ENCODE measurements around the gene ABHD11.

Gene ABHD11

DNA sequence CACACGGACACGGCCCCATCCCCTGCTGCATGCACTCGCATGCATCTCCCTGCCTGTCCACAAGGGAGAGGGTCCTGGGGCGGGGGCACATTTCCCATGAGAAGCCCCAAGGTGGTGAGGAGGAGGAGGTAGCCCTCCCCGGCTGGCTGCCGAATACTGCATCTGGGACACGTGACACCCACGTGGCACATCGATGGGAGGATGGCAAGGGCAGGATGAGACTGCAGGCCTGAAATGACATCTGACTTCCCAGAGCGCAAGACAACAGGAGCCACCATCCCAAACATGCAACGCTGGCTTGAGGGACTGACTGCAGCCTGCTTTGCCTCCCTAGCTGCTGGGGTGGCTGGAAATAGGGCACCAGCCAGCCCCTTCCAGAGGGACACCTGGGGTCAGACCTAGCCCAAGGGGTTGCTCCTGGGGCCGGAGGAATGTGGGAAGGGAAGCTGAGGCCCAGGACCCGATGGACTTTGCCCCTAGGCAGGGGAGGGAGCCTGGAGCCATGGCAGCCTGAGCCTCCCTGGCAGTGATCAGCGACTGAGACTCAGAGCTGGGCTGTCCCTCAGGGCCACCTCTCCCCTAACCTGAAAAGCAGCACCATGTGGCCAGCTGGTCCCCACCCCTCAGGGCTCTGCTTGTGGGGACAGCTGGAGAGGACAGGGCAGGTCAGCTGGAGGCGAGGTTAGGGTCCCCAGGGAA lies 39.1 kb downstream of the ABHD11 start:
- DNase-seq = no peak
- Histone ChIP-seq H3K27ac (ENCODE audit: low read depth, low read length) (no peak overlapping the region), H2AK5ac (ENCODE audit: low read length) (no peak overlapping the region), H3K9ac (ENCODE audit: low read length) (no peak overlapping the region), H3K23ac (ENCODE audit: low read length) (no peak overlapping the region), H3K4me2 (ENCODE audit: low read length) (no peak overlapping the region), H3K79me2 (ENCODE audit: control insufficient read depth, insufficient read depth, low read length) (no peaks in the 10 kb centered on the region), H3K4ac (ENCODE audit: low read depth, low read length) (no peak overlapping the region), H3K27me3 (ENCODE audit: insufficient read depth, low read length, poor library complexity) (no peaks in the 10 kb centered on the region), H3K18ac (ENCODE audit: low read length) (no peak overlapping the region), H3K56ac (ENCODE audit: low read length) (no peak overlapping the region), H2BK5ac (ENCODE audit: low read length) (no peak overlapping the region), H4K8ac (ENCODE audit: low read depth, low read length) (no peak overlapping the region), H3K4me3 (ENCODE audit: low read length) (no peak overlapping the region), H3K79me1 (ENCODE audit: low read length) (no peaks in the 10 kb centered on the region), H3K36me3 (ENCODE audit: control insufficient read depth, insufficient read depth, low read length) (peaks cover 10% of the 10 kb centered on the region), H4K5ac (ENCODE audit: low read length) (no peak overlapping the region), H2BK15ac (replicated peaks; ENCODE audit: low read depth) (no peak overlapping the region), H2BK120ac (ENCODE audit: low read depth, low read length) (no peak overlapping the region), H3K4me1 (ENCODE audit: control insufficient read depth, low read depth, low read length) (no peaks in the 10 kb centered on the region)
- no CpG with 5 or more reads among the region's 15 CpGs for WGBS (ENCODE audit: extremely low coverage, insufficient coverage, low lambda C conversion rate)

DNA sequence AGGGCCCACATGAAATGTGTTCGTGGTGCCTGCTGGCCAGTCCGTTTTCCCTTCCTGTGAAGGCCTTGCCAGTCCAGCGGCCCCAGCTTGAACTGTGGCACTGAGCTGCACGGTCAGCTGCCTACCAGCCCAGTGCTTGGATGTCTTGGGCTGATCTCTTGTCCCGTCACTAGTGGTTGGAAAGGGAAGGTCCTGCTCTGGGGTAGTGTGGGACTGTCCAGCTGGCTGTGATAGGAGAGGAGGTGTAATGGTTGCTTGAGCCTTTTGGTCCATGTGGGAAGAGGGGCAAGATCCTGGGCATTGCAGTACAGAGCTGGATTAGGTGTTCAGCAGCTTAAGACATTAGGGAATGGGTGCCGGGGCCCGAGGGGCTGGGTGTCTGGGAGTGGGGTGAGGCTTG lies 40.2 kb downstream of the ABHD11 start:
- DNase-seq = no peak
- WGBS (ENCODE audit: extremely low coverage, insufficient coverage, low lambda C conversion rate) = no CpG with 5 or more reads among the region's 7 CpGs
- no peaks in the 10 kb centered on the region for H3K79me1 ChIP-seq (ENCODE audit: low read length)

DNA sequence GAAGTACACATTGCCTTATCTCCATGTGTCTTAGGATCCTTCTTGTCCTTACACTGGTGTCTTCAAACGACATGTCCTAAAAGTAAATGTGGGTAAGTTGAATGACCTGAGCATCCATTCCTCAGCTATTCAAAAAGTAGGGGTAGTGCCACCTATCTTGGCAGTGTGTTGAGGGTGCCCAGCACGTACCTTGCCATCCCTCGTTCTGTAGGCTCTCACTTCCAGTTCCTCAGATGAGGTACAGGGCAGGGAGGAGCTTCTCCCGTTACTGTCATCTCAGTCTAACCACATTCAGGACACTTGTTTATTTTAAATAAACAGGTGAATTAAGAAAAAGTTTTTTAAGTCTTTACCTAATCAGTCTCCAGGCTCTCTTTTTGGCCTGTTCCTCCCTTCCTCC lies 42.2 kb downstream of the ABHD11 start:
- WGBS (ENCODE audit: extremely low coverage, insufficient coverage, low lambda C conversion rate) = no CpG with 5 or more reads among the region's 4 CpGs
- Histone ChIP-seq H3K27me3 (ENCODE audit: insufficient read depth, low read length, poor library complexity) (no peaks in the 10 kb centered on the region), H3K79me2 (ENCODE audit: control insufficient read depth, insufficient read depth, low read length) (no peaks in the 10 kb centered on the region), H3K4me3 (ENCODE audit: low read length) (no peak overlapping the region), H4K8ac (ENCODE audit: low read depth, low read length) (no peak overlapping the region), H3K79me1 (ENCODE audit: low read length) (no peaks in the 10 kb centered on the region), H2BK5ac (ENCODE audit: low read length) (no peak overlapping the region), H2BK120ac (ENCODE audit: low read depth, low read length) (no peak overlapping the region), H3K27ac (ENCODE audit: low read depth, low read length) (no peak overlapping the region), H2BK15ac (replicated peaks; ENCODE audit: low read depth) (no peak overlapping the region), H3K4me2 (ENCODE audit: low read length) (no peak overlapping the region), H2AK5ac (ENCODE audit: low read length) (no peak overlapping the region), H3K4me1 (ENCODE audit: control insufficient read depth, low read depth, low read length) (no peaks in the 10 kb centered on the region), H4K5ac (ENCODE audit: low read length) (no peak overlapping the region), H3K9ac (ENCODE audit: low read length) (no peak overlapping the region), H3K56ac (ENCODE audit: low read length) (no peak overlapping the region), H3K4ac (ENCODE audit: low read depth, low read length) (no peak overlapping the region), H3K23ac (ENCODE audit: low read length) (no peak overlapping the region), H3K36me3 (ENCODE audit: control insufficient read depth, insufficient read depth, low read length) (peaks cover 15% of the 10 kb centered on the region), H3K18ac (ENCODE audit: low read length) (no peak overlapping the region)
- no peak for DNase-seq

More for the DNA sequence above, 40.2 kb downstream of the ABHD11 start:
- no peaks in the 10 kb centered on the region for H3K79me2 ChIP-seq (ENCODE audit: control insufficient read depth, insufficient read depth, low read length)
- no peaks in the 10 kb centered on the region for H3K27me3 ChIP-seq (ENCODE audit: insufficient read depth, low read length, poor library complexity)
- no peak overlapping the region for H3K18ac ChIP-seq (ENCODE audit: low read length)
- no peak overlapping the region for H3K9ac ChIP-seq (ENCODE audit: low read length)
- H3K4me3 ChIP-seq (ENCODE audit: low read length) = no peak overlapping the region
- no peak overlapping the region for H2AK5ac ChIP-seq (ENCODE audit: low read length)
- H3K4me1 ChIP-seq (ENCODE audit: control insufficient read depth, low read depth, low read length) = no peaks in the 10 kb centered on the region
- no peak overlapping the region for H2BK15ac ChIP-seq (replicated peaks; ENCODE audit: low read depth)
- H3K4ac ChIP-seq (ENCODE audit: low read depth, low read length) = no peak overlapping the region
- H2BK120ac ChIP-seq (ENCODE audit: low read depth, low read length) = no peak overlapping the region
- H2BK5ac ChIP-seq (ENCODE audit: low read length) = no peak overlapping the region
- no peak overlapping the region for H3K56ac ChIP-seq (ENCODE audit: low read length)
- H3K23ac ChIP-seq (ENCODE audit: low read length) = no peak overlapping the region
- H3K36me3 ChIP-seq (ENCODE audit: control insufficient read depth, insufficient read depth, low read length) = peaks cover 15% of the 10 kb centered on the region
- H4K5ac ChIP-seq (ENCODE audit: low read length) = no peak overlapping the region
- H3K4me2 ChIP-seq (ENCODE audit: low read length) = no peak overlapping the region
- no peak overlapping the region for H4K8ac ChIP-seq (ENCODE audit: low read depth, low read length)
- H3K27ac ChIP-seq (ENCODE audit: low read depth, low read length) = no peak overlapping the region

DNA sequence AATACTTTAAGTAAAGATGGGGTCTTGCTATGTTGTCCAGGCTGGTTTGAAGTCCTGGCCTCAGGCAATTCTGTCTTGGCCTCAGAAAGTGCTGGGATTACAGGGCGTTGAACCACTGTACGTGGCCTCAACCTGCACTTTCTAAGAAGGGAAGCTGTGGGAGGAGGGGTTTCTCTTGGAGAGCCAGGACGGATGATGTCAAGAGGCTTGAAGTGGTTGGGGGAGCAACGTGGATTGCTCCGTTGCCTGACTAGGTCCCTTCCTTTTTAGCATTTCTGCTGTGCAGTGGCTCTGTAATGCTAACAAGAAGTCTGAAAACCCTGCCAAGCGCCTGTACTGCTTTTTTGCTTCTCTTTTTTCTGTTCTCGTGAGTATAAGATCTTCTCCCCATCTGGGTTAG lies 48.0 kb downstream of the ABHD11 start:
- H2BK5ac ChIP-seq (ENCODE audit: low read length) = no peak overlapping the region
- H3K18ac ChIP-seq (ENCODE audit: low read length) = no peak overlapping the region
- no peak overlapping the region for H3K4me3 ChIP-seq (ENCODE audit: low read length)
- H2AK5ac ChIP-seq (ENCODE audit: low read length) = no peak overlapping the region
- peaks cover 14% of the 10 kb centered on the region for H3K36me3 ChIP-seq (ENCODE audit: control insufficient read depth, insufficient read depth, low read length)
- WGBS (ENCODE audit: extremely low coverage, insufficient coverage, low lambda C conversion rate) = no CpG with 5 or more reads among the region's 7 CpGs
- peaks cover 9% of the 10 kb centered on the region for H3K79me1 ChIP-seq (ENCODE audit: low read length)
- H4K5ac ChIP-seq (ENCODE audit: low read length) = no peak overlapping the region
- H3K23ac ChIP-seq (ENCODE audit: low read length) = no peak overlapping the region
- no peak overlapping the region for H4K8ac ChIP-seq (ENCODE audit: low read depth, low read length)
- no peak for DNase-seq
- H3K27ac ChIP-seq (ENCODE audit: low read depth, low read length) = no peak overlapping the region
- no peaks in the 10 kb centered on the region for H3K4me1 ChIP-seq (ENCODE audit: control insufficient read depth, low read depth, low read length)
- no peak overlapping the region for H3K9ac ChIP-seq (ENCODE audit: low read length)
- no peak overlapping the region for H2BK120ac ChIP-seq (ENCODE audit: low read depth, low read length)
- no peak overlapping the region for H3K4me2 ChIP-seq (ENCODE audit: low read length)
- no peak overlapping the region for H3K4ac ChIP-seq (ENCODE audit: low read depth, low read length)
- no peak overlapping the region for H3K56ac ChIP-seq (ENCODE audit: low read length)
- H3K27me3 ChIP-seq (ENCODE audit: insufficient read depth, low read length, poor library complexity) = no peaks in the 10 kb centered on the region
- H3K79me2 ChIP-seq (ENCODE audit: control insufficient read depth, insufficient read depth, low read length) = peaks cover 9% of the 10 kb centered on the region
- H2BK15ac ChIP-seq (replicated peaks; ENCODE audit: low read depth) = no peak overlapping the region

DNA sequence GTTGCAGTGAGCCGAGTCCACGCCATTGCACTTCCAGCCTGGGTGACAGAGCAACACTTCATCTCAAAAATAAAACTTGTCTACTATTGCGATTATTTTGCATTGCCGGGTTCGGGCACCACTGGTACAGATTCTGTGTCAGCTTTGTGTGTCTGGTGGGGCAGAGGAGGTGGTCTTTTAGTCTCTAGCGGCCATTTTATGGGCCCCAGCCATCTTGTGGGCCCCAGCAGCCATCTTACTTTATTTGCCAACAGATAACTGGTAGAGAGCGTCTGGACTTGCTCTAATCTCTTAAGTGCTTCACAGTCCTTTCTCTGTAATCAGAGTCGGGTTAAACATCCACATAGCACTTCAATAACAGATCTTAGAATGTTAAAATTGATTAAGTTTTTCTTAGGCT lies 50.3 kb downstream of the ABHD11 start:
- no peak overlapping the region for H3K23ac ChIP-seq (ENCODE audit: low read length)
- no peak overlapping the region for H3K4me3 ChIP-seq (ENCODE audit: low read length)
- H3K4me2 ChIP-seq (ENCODE audit: low read length) = no peak overlapping the region
- no peaks in the 10 kb centered on the region for H3K27me3 ChIP-seq (ENCODE audit: insufficient read depth, low read length, poor library complexity)
- H2BK120ac ChIP-seq (ENCODE audit: low read depth, low read length) = no peak overlapping the region
- H2BK15ac ChIP-seq (replicated peaks; ENCODE audit: low read depth) = no peak overlapping the region
- H3K18ac ChIP-seq (ENCODE audit: low read length) = no peak overlapping the region
- H4K5ac ChIP-seq (ENCODE audit: low read length) = no peak overlapping the region
- H3K36me3 ChIP-seq (ENCODE audit: control insufficient read depth, insufficient read depth, low read length) = peaks cover 7% of the 10 kb centered on the region
- H2AK5ac ChIP-seq (ENCODE audit: low read length) = no peak overlapping the region
- H3K9ac ChIP-seq (ENCODE audit: low read length) = no peak overlapping the region
- WGBS (ENCODE audit: extremely low coverage, insufficient coverage, low lambda C conversion rate) = no CpG with 5 or more reads among the region's 8 CpGs
- no peak overlapping the region for H4K8ac ChIP-seq (ENCODE audit: low read depth, low read length)
- H3K4ac ChIP-seq (ENCODE audit: low read depth, low read length) = no peak overlapping the region
- H3K79me2 ChIP-seq (ENCODE audit: control insufficient read depth, insufficient read depth, low read length) = peaks cover 28% of the 10 kb centered on the region
- no peak overlapping the region for H2BK5ac ChIP-seq (ENCODE audit: low read length)
- no peaks in the 10 kb centered on the region for H3K4me1 ChIP-seq (ENCODE audit: control insufficient read depth, low read depth, low read length)
- no peak overlapping the region for H3K56ac ChIP-seq (ENCODE audit: low read length)
- DNase-seq = no peak
- H3K27ac ChIP-seq (ENCODE audit: low read depth, low read length) = no peak overlapping the region
- H3K79me1 ChIP-seq (ENCODE audit: low read length) = peaks cover 12% of the 10 kb centered on the region

Data from mesendoderm (in vitro differentiated cells).